ENCODE results near the gene PLXND1.

PLXND1 gene

DNA sequence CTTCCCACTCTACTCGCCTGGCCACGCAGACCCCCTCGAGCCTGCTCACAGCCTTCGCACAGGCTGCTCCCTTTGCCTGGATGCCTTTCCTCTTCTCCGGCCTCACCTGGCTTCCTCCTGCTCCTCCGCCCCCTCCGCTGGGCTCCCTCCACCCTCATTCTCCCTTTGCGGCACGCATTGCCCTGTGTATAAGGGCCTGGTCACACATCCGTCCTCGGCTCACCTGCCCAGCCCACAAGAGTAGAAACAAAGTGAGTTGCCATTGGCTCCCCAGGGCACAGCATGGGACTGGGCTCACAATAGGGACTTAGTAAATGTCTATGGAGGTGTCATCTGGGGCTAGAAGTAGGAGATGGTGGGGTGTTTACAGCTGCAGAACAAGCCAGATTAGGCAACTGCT is 4.2 kb downstream of the PLXND1 start:
- no peak for DNase-seq (ENCODE audit: low read depth in 2 of 2)

DNA sequence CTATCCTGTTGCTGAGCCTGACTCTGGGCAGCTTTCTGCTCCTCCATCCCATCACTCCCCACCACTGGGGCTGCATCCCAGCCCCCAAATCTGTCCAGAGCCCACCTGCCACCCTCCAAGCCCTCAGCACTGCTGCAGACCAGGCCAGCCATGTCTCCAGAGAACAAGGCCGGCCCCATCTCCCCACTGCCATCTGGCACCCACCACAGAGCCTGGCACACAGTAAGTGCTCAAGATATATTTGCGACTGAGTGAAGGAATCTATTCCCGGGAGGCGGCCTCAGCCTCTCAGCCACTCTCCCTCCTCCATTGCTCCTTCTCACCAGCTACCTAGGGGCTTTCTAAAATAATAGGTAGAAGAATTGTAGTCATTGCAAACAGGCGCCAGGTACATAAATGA is 4.8 kb downstream of the PLXND1 start:
- DNase-seq (ENCODE audit: low read depth in 2 of 2), result no peak

DNA sequence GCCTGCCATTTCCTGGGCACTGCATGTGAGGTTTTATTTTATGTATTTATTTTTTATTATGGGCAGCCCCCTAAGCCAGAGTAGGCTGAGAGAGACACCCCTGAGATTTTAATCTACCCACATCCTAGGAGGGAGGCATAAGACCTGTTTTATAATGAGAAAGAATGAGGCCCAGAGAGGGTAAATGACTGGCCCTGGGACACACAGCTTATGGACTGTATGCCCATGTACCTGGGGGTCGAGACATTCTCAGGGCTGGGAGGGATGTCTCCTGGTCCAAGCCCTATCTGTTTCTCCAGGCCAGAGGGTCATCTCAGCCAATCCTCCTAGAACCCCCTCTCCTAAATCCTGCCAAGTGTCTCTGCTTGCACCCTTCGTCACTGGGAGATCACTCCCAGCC is 6.1 kb downstream of the PLXND1 start:
- DNase-seq (ENCODE audit: low read depth in 2 of 2), result no peak

DNA sequence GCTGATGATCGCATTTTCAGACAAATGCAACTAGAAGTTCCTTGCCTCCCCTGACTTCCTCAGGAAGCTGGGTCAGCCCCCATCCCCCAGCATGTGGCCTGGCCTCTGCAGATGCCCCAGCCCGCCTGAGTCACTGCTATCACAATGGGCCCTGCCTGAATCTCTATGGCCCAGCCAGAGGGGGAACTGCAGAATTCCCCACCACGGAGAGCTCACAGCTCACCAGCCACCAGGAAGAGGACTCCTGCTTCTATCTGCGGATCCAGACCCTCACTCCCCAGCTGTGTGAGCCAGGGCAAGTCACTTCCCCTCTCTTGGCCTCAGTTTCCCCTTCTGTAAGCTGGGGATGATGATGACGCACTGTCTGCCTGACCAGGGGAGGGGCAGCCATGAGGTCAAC is 6.9 kb downstream of the PLXND1 start:
- DNase-seq (ENCODE audit: low read depth in 2 of 2), result no peak

DNA sequence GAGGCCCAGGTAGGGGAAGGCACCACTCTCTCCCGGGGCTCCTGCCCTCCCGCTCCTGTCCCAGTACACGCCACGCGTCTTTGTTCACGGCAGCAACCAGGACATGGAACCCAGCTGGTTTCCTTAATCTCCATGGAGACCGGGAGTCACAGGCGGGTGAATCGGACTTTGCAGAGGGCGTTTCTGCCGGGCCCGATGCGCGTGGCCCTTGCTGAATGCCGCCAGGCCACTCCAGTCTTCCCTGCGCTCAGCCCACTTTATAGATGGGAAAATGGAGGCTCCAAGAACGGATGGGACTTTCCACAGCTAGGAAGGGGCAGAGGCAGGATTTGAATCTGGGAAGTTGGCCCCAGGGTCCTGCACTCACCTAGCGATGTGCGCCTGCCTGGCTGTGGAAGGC is 7.4 kb downstream of the PLXND1 start:
- DNase-seq (ENCODE audit: low read depth in 2 of 2), result no peak

DNA sequence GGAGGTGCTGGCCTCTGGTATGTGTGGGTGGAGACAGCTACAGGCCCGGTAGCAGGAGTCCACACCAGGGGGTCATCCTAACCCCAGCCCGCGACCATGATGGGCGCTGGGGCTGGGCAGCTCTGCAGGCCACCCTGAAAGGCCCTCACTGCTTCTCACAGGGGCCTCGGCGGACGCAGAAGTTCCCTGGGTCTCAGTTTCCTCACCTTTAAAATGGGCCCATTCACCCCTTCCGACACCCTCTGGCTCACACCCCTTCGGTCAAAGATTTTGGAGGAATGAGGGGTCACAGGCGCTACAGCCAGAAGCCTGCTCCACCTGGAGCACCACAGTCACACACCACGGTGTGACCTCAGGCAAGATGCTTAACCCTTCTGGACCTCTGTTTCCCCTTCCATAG is 8.0 kb downstream of the PLXND1 start:
- no peak for DNase-seq (ENCODE audit: low read depth in 2 of 2)

DNA sequence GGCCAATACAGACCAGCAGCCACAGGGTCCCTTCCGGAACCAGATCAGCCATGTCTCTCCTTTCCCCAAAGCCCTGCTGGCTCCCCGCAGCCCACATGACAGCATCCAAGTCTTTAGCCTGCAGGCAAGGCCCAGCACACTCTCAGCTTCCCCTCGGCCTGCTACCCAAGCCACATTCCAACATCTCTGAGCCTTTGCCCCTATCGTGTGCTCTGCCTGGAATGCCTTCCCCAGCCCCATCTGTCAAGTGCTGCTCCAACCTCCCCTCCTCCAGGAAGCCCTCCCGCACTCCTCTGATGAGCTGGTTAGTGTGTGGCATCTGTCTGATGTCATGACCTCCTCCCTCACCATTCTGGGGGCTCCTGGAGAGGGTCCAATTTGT is 8.5 kb downstream of the PLXND1 start:
- no peak for DNase-seq (ENCODE audit: low read depth in 2 of 2)

DNA sequence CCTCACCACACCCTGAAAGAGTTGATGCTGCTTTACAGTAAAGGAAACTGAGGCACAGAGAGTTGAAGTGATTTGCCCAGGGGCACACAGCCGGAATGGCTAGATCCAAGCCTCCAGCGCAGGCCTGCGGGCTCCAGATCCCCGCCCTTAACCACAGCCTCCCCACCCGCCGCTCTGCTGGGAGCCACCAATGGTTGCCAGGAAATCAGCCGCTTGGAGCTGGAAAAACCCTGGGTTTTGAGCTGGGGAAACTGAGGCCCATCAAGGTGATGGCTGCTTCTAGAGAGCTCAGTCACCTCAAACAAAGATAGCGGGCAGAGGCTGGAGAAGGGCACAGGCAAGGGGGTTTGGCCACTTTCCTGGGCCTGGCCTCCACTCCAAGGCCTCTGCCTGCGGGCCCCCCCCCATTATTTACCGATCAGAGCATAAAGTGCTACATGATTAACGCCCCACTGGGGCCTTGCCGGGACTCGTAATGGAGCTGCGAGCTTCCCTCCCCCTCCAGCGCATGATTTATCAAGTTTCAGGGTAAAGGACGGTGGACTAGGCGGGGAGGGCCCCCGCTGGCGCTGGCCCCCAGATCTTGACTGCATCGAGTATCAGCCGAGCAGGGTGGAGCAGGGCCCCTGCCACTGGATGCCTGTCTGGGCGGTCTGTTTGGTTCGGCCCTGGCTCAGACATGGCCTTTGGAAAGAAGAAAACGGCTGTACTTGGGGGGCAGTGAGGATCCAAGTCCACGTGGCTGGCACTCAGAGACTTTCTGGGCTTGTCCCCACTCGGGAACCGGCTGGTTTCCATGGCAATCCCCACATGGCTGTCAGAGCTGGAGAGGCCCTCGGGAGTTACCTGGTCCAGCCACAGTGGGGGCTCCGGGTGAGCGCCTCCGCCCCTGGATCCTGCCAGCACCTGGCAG is 9.1 kb downstream of the PLXND1 start:
- DNase-seq (ENCODE audit: low read depth in 2 of 2), result no peak

DNA sequence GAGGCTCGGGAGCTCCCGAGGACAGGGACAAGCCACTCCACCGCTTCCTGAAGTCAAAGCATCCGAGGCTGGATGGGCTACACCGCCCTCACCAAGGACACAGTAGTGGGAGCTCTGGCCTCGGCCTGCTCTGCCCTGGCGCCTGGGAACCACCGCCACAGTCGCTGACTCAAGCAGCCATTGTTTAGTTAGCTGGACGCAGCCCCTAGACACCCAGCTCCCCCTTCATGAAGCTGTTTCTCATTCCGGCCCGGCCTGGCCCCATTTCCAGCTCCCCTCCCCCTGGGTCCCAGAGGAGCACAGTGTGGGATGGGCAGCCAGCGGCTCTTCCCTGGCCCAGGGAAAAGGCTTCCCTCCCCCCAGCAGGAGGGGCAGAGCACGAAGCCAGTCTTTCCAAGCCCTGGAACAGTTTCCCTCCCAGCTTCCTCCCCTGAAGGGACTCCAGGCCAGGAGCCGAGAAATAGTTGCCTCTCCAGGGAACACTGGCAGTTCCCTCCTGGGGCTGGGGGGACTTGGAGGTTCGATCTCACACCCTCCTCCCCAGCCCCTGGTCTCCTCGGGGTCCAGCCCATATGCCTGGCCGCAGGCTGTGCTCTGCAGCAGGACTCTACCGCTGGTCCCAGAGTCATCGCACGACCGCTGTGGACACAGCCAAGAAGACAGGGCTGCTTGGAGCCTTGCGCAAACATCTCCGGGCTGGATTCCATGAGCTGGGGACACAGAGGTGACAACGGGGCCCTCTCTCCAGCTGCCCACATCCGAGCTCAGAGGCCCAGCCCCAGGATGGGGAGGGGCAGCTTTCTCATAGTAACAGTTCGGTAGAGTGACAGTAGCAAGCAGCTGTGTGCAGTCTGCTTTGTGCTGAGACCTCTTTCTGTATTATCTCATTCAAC is 10.0 kb downstream of the PLXND1 start:
- DNase-seq (ENCODE audit: low read depth in 2 of 2), result no peak

DNA sequence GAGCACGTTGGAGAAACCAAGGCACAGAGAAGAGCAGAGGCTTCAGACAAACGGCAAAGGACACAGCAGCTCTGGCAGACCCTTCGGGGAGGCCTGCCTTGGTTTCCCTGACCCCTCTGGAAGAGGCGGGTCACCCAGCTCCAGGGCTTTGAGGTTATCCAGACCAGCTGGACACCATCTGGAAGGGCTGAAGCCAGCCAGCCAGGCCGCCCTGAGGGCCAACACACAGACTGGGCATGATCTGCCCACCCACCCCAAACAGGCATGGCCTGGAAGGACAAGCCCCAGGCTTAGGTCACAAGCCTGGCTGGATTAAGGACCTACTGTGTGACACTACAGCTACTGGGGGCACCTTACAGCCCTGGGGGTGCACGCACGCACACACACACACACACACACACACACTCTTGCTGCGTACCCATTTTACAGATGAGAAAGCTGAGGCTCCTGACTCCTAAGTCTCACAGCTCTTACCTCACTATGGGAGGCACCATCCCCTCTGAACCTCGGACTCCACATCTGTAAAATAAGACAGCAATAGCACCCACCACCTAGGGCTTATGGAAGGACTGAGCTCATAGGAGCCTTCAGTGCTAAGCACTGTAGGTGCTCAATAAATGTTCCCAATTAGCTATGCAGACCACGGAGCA is 10.8 kb downstream of the PLXND1 start:
- DNase-seq (ENCODE audit: low read depth in 2 of 2), result no peak

DNA sequence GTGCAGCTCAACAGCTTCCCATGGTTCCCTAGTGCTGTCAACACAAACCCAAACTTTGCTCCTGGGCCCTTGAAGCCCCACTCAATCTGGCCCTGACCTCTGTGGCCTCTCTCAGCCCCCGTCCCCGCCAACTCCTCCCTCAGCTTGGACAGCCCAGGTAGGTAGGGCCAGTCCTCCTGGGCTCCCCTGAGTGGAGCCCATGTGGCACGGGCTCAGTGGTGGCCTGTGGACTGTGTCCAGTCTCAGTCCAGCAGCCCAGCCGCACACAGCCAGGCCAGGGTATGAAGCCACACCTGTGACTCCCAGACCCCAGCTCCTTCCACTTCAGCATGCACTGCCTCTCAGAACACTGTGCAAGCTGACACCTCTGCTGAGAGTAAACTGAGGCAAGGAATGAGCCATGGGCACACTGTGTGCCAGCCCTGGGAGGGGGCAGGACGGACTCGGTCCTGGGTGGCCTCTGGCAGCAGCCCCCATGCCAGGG is 11.5 kb downstream of the PLXND1 start:
- no peak for DNase-seq (ENCODE audit: low read depth in 2 of 2)

DNA sequence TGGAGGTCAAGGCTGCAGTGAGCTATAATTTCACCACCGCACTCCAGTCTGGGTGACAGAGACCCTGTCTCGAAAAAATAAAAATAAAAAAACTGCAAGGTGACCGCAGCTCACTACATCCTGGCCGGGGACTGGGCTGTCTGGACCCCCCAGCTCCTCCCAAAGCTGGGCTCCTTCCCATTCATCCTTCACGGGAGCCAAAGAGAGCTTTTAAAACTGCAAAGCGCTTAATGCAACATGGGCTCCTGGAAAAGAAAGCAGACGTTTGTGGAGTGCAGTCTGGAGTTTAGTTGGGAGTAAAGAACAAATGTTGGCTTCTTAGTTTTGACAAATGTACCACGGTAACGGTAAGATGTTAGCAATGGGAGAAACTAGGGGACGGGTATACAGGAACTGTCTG is 12.1 kb downstream of the PLXND1 start:
- no peak for DNase-seq (ENCODE audit: low read depth in 2 of 2)

DNA sequence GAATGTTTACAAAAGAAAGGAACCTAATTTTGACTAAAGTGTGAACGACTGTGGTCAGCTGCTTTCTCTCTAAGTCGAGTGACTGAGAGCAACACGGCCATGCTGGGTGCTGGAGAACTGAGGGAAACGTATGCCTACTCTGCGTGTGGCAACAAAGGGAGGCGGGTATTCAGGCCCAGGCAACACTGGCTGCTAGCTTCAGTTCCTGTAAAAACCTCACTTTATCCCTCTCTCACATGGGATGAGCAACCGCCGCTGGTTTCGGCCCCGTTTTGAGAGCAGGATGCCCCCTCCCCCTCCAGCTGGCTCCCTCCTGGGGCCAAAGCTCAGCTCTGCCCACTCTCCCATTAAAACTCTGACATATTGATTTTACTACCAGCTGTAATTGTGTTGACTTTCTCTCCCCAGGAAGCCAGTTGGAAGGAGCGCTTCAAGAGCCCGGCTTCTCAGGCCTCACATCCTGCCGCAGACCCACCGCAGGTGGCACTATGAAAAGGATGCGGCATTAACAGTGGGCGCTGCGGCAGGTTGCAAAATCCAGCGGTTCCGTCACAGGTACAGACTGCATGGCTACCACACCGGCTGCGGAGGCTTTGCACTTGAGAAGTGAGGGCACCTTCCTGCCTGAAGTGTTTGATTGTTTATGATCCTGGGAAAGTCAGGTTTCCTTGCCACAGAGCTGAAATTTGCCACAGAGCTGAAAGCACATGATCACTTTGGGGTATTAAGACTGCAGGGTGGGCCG is 12.7 kb downstream of the PLXND1 start:
- DNase-seq (ENCODE audit: low read depth in 2 of 2), result peak in 1 of 2 donors; percentile 26

DNA sequence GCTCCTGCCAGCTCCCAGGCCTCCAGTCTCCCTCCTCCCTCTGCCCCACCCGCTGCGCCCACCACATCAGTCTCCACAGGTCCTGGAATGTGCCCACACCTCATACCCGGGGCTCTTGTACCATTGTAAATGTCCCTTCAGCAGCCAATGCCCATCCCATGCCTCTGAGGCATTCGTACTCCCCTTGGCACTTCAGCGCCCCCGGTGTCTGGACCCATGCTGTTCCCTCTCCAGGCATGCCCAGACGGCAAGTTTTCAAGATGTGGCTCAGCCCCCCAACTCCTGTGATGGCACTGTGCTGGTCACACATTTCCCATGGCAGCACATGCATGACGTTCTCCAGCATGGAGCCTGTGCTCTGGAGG is 13.3 kb downstream of the PLXND1 start:
- no peak for DNase-seq (ENCODE audit: low read depth in 2 of 2)

DNA sequence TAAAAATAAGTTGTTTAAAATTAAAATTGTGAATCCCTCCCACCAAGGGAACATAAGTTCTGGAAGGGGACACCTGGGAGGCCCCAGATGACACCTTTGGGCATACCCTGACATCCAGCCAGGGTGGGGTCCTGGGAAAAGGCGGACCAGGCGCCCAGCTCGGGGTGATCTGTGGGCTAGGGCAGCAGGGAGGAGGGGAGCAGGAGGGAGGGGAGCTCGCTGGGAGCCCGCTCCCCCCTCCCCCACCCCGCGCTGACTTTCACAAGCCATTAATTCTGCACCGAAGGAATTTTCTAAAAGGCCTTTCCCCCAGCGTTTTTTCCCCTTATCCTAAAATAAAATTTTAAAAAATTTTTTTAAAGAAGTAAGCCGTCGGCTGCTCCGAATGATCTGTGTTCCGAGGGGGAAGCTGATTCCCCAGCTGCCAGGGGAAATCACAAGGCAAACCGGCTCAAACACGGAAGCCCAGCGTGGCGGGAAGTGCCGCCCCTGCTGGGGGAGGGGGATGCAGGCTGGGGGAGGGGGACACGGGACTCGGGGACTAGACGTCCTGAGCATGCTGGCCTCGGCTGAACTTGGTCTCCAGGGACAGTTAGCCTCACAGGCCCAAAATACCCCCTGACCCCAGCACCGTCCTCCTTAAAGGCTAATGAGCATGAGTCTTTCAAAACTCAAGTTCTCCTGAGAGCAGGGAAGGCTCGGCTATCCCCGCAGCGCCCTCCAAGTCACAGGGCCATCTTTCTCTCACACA is 13.9 kb downstream of the PLXND1 start:
- DNase-seq (ENCODE audit: low read depth in 2 of 2), result no peak

DNA sequence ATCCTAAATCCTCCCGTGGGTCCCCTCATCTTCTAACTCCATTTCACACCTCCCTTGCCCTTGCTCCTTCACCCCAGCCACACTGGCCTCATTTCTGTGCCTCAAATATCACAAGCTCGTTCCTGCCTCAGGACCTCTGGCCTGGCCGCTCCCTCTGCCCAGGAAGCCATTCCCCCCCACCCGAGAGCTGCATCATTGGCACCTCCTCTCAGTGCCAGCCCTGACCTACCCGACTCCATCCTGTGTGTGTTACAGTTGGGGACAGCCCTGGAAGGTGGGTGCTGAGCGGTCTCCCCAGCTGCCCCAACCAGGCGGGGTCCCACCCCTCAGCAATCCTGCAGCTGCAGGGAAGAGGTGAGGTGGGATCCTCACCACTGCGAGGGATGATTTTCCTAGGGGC is 14.5 kb downstream of the PLXND1 start:
- no peak for DNase-seq (ENCODE audit: low read depth in 2 of 2)

DNA sequence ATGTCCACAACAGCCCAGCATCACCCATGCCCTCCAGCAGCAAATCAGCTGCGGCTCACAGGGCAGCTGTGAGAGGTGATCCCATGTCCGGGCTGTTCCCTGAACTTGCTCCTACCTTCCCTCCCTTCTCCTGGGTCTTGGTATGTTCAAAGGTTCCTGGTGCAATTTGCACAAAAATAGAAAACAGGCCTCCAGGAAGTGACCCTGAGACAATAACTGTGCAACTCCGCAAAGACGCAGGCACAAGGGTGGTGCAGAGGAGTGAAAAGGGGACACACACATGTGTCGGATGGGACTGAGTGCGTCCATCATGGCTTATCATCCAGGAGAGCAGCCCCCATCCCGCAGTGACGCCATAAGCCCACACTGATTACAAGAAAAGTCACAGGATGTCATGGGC is 16.3 kb downstream of the PLXND1 start:
- no peak for DNase-seq (ENCODE audit: low read depth in 2 of 2)

DNA sequence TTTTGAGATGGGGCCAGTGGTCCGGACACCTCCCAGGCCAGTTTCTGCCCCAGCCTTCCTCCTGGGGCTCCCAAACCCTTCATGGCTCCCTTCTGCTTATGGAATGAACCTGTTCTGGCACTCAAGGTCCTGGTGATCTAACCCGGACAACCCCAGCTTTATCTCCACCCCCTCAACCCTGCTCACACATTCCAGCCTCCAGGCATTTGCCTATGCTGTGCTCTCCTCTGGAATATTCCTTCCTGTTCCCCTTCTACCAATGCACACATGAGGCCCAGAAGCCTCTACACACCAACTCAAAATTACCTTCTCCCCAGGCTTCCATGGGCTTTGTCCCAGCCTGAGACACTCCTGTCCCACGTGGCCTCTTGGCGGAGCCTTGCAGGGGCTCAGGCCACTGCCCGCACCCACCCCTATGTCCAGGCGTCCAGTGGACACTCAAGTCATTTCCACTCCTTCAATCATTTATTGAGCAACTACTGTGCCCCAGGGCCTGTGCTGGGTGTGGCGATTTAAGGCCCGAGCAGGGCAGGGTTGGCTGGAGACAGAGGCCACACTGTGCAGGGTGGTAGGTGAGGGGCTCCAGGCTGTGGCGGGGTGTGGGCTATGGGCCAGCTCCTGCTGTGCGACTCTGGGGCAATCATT is 18.8 kb downstream of the PLXND1 start:
- no peak for DNase-seq (ENCODE audit: low read depth in 2 of 2)

DNA sequence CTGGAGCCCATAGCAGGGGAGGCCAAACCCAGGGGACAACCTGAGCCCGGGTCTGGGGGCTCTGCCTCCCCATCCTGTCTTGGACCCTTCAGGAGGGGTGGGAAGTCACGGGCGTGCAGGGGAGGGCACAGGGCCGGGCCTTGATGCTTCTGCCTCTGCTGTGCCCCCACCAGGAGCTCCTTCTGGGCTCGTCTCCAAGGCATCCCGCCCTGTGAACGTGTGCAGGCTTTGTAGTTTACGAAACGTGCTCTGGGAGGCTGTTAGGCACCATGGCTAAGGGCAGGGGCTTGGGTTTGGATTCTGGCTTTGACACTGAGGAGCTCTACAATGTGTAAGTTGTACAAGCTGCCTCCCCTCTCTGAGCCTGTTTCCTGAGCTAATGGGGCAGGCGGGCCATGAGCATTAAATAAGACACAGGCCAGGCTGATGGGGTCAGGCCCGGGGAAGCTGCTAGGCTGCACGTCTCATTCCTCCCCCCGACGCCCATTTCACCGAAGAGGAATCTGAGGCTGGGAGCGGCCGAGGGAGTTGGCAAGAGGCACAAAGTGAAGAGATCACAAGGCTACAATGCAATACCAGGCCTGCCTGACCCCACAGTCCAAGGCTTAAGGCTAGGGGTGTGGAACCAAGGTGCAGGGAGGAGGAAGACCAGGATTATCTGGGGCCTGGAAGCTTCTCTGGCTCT is 19.6 kb downstream of the PLXND1 start:
- no peak for DNase-seq (ENCODE audit: low read depth in 2 of 2)
